COLO668 (cell line): ENCODE data around the gene MOB3A.

ENCODE experiments used
- DNase-seq: peaks from one replicate; lab custom pipeline; 2025; ENCODE audit not compliant: unreplicated experiment; lab: John Stamatoyannopoulos, UW

Gene MOB3A

DNA sequence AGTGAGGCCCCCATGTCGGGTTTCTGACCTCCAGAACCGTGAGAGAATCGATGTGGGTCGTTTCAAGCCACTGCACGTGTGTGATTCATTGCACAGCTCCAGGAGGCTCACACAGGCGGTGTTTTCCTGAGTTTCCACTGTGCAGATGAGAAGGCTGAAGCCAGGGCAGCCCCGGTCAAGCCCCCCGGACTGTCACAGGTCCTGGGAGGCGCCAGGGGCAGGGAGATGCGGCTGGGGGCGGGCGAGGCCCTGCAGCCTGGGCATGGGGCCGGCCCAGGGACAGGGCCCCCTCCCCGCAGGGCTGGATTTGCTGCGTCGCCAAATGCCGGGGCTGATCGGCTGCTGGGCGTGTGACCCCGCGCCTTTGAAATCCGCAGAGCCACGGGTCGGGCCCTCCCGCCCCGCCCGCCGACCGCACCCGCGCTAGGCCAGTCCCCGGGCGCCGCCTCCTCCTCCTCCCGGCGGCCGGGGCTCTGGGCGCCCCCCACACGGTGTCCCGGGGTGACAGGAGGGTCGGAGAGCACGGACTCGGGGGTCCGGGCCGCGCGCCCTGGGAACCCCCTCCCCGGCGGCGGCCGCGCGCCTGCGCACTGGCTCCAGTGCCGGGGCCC, 35.1 kb downstream of the MOB3A start:
- DNase-seq, result no peak

DNA sequence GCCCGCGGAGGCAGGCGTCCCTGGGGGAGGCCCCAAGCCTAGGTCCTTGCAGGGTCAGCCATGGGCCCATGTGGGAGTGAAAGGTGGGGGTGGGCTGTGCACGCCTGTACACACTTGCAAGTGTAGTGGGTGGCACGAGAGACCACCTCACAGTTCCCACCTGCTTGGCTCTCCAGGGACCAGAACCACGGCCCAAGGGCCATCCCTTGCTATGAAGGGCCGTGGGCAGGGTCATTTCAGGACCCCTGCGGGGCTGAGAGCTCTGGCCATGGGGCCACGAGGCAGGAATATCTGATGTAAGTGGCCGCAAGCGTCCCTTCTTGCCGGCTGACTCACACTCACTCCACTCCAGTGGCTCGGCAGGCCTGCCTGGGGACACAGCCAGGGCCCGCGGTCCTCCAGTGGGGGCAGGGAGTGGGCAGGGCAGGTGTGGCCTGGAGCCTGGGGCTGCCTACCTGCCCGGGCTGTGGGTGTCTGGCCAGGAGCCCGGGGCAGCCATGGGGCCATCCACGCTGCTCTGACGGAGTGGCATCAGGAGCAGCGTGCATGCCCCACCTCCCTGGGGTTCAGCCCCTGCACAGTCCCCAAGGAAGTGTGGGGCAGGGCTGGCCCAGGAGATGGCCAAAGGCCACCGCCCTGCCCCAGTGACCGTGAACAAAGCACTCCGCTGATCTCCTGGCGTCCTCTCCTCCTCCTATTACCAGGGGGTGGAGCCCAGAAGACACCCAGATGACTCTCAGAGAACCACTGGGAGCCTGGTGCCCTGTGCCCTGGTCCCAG, 36.5 kb downstream of the MOB3A start:
- DNase-seq, result peak; percentile 87

DNA sequence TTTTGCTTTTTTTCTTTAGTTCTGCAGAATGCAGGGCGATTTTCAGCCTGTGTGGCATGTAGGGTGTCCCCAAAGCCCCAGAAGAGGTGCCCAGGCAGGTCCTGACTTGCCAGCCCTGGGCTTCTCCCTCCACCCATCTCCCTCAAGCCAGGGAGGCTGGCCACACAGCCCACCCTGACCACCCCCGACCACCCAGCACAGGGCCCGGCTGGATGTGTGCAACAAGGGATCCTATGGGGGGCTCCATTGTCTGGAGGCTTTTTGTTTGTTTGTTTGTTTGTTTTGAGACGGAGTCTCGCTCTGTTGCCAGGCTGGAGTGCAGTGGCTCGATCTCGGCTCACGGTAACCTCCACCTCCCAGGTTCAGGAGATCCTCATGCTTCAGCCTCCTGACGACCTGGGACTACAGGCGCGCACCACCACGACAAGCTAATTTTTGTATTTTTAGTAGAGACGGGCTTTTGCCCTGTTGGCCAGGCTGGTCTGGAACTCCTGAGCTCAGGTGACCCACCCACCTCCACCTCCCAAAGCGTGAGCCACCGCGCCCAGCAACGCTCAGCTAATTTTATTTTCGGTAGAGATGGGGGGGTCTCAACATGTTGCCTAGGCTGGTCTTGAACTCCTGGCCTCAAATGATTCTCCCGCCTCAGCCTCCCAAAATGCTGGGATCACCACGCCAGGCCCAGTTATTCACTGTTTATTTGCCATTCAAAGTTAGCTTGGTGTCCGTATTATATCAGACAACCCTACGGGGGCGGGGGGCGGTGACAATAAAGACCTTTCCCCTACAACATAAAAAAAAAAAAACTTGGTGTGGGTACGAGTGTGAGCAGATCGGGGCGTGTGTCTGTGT, 37.3 kb downstream of the MOB3A start:
- no peak for DNase-seq

DNA sequence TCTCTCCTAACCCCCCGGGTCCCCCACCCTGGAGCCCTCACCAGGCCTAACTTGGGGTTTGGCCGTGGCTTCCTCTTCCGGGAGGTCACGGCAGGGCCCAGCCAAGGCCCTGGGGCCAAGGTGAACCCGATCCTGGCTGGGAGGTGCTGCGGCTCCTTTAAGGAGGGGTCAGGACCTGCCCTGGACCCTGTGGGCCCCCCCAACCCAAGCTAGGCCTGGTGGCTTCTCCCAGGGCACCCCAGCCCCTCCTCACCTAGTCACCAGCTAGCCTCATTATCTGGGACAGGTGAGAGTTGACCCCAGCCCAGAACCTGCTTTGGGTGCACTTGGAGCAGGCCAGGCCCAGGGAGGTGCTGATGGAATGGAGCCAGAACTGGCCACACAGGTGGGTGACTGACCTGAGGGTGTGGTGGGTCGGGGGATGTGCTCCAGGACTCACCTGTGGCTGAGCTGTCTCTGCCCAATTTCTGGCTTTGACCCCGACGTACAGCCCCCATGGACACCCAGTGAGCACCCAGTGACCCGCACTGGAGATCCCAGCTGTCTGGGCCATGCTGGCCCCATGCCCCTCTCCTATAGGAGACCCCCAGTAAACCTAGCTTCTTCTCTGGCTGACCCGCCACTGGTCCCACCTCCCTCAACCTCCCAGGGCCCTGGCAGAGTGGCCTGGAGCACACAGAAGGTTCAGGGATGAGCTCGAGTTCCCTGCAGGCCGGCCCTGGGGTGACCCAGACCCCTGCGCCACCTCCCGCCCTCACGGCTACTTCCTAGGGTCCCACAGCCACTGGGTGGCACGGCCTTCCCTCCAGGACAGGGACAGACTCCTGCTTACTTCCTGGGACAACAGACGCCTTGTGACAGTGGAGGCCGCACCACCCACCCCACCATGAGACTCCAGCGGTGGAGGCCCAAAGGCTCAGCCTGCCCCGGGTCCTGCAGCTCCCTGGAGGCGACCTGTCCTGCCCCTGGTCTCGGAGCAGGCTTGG, 38.3 kb downstream of the MOB3A start:
- no peak for DNase-seq

DNA sequence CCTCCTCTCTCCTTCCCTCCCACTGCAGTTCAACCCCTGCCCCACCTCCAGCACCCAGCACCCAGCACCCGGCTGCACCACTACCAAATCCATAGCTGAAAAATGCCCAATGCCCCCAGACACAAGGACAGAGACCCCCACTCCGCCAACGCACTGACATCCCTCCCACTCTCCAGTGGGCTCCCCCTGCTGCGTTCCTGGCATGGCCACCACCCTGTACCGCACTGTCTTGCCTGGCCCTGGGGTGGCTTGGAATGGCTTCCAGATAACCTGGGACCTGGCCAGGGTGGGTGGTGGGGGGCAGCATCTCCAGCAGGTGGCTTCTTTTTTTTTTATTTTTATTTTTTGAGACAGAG, 39.3 kb downstream of the MOB3A start:
- no peak for DNase-seq

DNA sequence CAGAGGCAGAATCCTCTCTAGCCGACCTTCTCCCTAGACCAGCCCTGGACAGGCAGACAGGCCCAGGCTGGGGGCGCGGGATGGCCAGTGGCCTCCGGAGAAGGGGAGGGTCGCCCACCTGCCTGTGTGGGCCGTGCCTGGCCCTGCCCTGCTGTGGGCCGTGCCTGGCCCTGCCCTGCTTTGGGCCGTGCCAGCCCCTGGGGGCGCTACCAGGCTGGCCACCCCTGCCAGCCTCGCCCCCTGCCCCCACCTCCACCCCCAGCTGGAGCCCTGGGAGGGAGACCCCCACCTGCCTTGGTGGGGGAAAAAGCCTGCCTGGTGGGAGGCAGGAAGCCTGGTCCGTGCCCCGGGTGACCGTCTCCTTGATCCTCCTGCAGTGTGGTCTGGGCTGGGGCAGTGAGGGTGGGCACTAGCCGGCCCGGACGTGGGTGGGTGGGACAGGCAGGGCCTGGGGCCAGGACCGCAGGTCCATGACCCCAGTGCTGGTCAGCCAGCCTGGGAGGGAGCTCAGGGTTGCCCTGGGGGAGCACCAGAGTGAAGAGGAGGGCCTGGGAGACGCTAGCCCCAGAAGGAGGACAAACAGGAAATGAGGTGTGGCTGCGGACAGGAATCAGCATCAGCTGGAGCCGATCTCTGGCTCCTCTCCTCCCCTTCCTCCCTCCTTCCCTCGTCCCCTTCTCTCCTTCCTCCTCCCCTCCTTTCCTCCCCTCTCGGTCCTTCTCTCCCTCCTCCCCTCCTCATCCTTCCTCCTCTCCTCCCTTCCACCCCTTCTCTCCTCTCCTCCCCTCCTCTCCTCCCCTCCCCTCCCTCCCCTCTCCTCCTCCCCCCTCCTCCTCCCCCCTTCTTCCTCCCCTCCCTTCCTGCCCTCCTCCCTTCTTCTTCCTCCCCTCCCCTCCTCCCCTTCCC, 39.9 kb downstream of the MOB3A start:
- DNase-seq, result peak; percentile 25

DNA sequence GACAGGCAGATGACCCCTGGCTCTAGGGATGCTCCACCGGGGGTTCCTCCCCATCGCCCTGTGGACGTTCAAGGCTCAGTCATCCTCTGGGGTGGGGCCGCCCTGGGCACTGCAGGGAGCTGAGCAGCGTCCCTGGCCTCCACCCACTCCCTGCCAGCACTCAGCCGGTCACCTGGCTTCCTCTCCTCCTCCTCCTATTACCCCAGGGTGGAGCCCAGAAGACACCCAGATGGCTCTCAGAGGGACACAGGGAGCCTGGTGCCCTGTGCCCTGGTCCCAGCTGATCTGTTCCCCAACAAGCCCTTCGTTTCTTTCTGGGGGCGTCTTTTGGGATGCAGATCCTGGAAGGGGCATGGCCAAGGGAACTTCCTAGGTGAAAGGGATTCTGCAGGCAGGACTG, 41.4 kb downstream of the MOB3A start:
- DNase-seq, result peak; percentile 47

DNA sequence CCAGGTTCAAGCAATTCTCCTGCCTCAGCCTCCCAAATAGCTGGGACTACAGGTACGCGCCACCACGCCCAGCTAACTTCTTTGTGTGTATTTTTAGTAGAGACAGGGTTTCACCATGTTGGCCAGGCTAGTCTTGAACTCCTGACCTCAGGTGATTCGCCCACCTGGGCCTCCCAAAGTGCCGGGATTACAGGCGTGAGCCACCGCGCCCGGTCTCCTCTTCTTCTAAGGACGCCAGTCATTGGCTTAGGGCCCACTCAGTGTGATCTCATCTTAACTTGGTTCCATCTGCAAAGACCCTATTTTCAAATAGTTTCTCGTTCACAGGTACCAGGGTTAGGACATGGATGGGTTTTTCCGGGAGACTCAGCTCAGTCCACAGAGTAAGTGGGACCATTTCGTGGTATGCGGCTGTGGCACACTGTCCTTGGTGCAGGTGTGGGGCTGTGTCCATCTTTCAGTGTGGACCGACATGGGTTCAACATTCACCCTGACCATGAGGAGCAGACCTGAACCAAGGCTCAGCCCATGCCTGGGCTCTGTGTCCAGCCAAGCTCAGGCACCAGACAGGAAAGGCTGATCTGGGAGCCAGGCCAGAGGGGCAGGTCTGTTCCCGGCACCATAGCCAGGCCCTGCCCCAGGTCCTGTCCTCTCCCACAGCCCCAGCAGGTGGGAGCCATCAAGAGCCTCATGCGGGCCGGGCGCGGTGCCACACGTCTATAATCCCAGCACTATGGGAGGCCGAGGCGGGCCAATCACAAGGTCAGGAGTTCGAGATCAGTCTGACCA, 42.3 kb downstream of the MOB3A start:
- DNase-seq, result no peak

DNA sequence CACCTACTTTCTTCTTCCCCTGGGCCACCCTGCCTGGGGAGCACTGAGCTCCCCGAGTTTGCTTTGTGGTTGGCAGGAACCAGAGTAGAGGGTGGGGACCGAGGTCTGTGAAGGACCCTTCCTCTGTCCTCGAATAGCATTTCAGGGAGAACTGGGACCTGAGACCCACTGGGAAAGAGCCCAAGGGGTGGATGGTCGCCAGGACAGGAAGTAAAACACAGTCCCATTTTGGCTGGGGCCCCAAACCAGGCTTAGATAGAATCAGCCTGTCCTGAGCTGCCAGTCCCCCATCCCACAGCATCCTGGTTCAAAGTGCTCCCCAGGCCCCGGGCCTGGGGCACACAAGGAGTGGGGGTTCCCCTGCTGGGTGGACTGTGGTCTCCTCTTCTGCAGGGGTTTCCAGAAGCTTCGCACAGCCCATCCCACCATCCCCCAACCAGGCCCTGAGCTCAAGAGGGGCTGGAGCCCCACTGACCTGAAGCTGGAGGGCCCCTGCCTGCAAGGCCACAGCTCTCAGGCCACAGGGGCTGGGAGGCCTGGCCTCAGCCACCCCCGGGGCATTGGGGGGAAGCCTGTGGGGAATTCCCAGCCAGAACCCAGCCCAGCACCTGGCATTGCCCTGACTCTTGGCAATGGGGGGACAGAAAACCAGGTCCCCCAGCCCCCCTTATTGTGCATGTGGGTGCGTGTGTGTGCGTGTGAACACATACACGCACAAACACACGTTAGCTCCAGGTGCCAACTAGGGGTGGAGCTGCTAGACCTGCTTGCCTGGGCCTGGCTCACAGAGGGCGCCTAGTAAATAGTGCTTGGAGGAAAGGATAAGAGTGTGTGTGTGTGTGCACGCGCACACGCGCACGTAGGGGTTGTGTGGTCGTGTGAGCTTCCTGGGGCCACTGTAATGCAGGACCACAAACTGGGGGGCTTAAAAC, 44.1 kb downstream of the MOB3A start:
- DNase-seq, result peak; percentile 45

DNA sequence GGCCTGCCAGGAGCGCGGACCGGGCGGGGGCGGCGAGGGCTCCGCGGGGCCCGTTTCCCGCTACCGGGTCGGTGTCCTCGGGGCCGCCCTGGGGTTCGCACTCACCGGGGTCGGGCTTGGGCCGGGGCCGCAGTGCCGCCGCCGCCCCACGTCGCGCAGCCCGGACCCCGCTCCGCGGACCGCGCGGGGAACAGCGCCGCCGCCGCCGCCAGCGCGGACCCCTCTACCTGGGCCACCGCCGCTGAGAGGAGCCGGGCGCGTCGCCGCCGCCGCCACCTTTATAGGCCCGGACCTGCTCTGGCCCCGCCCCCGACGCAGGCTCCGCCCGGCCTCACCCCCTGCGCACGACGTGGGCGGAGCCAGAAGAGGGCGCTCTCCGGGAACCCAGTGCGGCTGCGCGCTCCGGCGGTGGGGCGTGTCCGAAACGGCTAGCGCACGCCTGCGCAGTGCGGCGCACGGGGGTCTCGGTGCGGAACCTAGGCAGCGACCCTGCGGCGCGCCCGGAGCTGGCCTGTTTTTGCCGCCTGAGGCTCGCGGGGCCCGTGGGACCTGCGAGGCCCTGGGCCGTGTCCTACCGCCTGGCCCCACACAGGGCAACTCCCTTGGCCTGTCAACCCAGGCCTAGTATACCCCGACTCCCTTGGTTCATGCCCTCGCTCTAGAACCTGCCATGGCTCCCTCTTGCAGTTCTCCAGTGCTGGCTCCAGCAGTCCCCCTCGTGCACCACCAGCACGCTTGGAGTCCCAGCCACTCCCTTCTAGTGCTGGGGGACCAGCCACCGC, 44.9 kb downstream of the MOB3A start, which contains the start of gene MKNK2:
TSS of gene MKNK2 (minus strand) at position 254 of the 782 bp plus-strand sequence. CDS start 393 bp downstream, outside the sequence.
- DNase-seq, result peak; percentile 93

DNA sequence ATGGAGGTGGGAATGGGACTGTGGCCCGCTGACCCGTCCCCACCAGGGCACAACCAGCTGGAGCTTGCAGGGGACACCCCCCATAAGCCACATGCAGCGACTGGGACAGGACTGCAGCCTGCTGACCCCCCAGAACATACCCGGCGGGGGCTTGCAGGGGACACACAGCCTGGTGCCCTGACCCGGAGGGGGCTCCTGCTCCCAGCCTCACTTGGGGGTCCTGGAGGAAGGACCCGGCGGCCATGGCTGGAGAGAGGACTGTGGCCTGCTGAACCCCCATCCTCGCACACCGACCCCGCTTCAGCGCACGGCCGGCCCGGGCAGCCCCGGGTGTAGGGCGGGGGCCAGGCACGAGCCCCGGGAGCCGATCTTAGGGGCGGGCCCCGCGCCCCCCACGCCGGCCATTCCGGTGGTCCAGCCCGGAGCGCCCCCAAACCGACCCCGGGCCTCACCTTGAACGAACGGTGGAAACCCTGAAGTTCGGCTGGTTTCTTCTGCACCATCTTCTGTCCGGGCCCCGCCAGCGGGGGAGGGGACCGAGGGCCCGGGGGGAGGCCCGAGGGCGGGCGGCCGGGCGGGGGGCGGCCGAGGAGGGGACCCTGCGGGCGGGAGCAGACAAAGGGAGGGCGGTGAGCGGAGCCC, 45.7 kb downstream of the MOB3A start:
- DNase-seq, result peak; percentile 60

DNA sequence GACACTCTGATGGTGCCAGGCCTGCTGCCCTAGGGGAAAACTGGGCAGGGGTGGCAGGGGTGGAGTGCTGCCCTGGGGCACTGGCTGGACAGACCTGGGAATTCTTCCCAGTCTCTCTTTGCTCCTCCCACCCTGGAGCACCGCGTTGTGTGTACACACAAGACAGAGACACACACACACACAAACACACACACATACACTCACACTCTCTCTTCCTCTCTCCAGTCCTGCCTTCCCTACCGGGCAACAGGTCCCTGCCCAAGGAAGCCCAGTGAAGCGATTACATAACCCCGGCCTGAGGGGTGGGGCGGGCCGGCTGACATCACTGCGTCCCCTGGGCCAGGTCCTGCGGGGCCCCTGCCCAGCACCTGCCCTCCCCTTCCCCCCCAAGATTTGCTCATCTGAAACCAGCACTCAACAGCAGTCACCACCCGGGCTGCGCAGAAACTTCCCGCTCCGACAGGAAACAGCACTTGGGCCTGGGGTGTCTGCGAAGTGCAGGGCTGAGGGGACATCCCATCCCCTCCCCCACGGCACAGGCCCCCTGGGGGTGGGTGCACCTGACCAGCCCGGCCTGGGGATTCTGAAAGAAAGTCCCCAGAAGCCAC, 46.3 kb downstream of the MOB3A start:
- peak; percentile 89 for DNase-seq

DNA sequence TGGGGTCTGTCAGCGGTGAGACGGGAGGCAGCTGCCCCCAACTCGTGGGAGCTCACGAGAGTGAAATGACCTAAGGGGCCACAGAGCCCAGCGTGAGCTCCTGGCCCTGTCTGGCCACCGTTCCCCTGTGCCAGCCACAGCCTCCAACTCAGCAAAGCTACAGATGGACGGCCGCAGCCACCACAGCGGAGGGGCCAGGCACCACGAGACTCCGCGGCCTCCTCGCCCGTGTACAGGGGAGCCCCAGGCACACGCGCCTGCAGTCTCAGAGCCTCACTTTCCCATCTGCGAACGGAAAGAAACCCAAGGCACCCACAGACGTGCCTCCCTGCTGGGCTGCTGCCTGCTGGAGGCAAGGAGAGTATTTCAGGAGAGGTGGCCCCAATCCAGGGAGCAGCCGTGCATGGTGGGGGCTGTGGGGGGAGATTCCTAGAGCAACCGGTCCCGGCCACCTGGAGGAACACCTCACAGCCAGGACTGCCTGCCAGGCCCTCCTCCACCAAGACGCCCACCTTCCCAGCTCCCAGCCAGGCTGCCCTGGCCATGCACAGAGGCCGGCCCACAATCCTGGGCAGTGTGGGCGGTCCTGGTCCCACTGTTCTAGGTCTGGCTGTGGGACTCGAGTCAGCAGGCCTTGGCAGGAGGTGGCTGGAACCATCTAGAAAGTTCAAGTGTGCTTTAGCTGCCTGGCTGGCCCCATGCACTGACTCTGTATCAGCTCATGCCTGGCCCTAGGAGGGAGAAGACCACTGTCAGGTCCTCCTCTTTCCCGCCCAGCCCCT, 47.0 kb downstream of the MOB3A start:
- no peak for DNase-seq

DNA sequence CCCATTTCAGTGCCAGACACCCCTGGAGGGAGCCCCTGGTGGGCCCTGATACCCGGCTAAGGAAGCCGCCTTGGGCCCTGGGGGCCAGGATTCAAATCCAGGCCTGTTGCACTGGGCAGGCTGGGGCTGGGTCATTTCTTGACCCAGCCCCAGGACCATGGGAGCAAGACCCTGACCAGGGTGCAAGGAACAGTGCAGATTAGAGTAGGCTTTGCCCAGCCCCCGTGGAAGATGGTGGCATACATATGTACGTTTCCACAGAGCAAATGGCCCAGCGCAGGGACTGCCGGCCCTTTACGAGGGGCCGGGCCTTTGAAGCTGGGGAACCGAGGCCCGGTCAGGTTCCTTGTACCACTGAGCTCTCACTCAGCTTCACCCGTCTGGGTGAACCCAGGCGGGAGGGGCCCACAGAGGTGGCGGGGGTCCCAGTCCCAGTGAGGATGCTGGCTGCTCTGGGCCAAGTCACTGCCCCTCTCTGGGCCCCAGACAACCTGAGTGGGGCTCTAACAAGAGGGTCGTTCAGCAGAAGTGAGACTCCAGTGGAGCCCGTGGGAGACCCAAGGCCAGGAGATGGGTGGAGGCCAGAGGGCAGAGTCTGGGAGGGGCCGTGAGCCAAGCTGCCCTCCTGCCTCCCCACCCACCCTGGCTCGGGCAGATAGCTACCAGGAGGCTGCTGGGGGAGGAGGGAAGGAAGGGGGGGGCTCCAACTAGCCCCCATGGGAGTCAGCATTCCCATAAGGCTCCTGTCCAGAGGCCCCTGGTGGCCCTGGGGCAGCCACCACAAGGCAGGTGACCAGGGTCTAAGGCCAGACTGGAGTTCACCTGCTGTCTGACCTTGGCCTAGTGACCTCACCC, 47.8 kb downstream of the MOB3A start:
- no peak for DNase-seq
